ENCODE results near the gene NCKAP5.

DNA sequence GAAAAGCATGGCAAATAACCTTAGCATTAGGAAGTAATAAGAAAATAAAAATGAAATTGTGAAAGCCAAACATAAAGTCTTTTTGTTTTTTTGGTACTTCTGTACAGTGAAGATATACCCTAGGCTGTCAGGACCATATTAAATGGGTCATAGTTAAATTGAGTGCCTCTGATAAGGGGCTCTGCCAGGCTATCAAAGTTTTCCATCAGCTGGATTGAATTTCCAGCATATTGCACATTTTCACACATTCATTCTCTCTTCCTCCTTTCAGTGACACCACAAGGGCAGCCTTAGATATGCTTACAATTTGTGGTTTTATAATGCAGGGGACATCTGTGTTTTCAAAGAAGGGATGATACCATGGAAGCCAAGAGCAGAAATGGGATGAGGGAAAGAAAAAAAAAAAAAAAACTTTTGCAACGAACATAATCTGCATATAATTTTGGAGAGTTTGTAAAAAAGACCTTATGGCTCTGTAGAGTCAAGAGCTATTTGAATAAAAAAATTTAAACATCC is 789.0 kb downstream of the NCKAP5 start:
- TF ChIP-seq, protein P1, sequence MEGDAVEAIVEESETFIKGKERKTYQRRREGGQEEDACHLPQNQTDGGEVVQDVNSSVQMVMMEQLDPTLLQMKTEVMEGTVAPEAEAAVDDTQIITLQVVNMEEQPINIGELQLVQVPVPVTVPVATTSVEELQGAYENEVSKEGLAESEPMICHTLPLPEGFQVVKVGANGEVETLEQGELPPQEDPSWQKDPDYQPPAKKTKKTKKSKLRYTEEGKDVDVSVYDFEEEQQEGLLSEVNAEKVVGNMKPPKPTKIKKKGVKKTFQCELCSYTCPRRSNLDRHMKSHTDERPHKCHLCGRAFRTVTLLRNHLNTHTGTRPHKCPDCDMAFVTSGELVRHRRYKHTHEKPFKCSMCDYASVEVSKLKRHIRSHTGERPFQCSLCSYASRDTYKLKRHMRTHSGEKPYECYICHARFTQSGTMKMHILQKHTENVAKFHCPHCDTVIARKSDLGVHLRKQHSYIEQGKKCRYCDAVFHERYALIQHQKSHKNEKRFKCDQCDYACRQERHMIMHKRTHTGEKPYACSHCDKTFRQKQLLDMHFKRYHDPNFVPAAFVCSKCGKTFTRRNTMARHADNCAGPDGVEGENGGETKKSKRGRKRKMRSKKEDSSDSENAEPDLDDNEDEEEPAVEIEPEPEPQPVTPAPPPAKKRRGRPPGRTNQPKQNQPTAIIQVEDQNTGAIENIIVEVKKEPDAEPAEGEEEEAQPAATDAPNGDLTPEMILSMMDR (IDR thresholded peaks at IDR 0.05): no peak
- TF ChIP-seq POLR2A (IDR thresholded peaks at IDR 0.05): no peak

Data from ovary (tissue), 3 donors.